ENCODE measurements around the gene NAGPA.

Gene NAGPA

DNA sequence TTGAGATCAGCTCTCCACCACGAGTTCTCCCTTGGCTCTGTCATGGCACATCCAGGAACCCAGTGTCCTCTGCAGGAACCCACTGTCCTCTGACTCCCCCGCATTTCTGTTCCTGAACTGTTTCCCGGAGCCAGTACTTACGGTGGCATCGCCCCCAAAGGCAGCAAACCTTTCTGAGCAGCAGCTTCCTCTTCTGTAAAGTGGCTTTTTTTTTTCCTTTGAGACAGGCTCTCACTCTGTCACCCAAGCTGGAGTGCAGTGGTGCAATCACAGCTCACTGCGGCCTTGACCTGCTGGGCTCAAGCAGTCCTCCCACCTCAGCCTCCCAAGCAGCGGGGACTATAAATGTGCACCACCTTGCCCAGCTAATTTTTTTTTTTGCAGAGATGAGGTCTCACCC lies 32.2 kb downstream of the NAGPA start:
- DNase-seq = no peak

DNA sequence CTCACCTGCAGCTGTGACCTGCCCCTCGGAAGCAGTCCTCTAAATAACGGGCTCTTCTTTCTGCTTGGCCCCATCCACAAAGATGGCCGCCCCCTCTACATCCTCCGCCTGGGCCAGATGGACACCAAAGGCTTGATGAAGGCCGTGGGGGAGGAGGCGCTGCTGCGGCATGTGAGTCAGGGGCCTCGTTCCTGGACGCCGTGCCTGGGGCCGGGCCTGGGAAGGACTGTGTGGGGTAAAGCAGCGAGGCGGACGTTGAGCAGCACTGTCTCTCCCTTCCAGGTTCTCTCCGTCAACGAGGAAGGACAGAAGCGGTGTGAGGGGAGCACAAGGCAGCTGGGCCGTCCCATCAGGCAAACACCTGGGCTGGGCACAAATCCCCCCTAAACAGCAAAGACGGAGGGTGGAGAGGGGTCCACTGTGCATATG lies 33.1 kb downstream of the NAGPA start:
- no peak for DNase-seq

- DNase-seq = no peak
Observed at GRCh38 chr16:4994719-4995434, 38.9 kb downstream of the NAGPA start.

DNA sequence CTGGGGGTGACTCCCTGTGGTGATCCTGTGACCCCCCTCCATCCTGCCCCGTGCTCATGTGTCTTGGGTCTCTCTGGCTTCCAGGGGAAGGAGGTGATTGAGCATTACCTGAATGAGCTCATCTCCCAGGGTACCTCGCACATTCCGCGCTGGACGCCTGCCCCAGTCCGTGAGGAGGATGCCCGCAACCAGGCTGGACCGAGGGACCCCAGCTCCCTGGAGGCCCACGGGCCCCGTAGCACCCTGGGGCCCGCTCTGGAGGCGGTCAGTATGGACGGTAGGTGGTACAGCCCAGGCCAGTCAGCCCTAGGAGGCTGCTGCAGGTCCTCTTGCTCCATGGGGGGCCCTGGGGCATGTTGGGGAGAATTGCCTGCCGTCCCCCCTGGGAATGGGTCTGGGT lies 42.0 kb downstream of the NAGPA start:
- DNase-seq = no peak

DNA sequence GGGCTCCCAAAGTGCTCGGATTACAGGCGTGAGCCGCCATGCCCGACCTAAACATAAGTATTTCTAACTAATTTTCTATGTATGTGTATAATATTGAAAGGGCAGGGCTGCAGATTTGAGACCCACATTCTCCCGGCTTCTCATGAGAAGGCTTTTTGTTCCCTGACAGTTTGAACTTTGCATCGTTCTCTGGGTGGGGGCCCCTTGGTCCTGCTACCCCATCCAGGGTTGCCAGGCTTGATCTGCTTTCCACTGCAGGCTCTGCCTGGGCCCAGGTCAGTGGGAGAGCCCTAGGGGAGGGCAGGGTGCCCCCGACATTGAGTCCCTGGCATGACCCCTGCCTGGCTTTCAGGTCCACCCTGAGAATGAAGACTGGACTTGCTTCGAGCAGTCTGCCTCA lies 43.3 kb downstream of the NAGPA start:
- DNase-seq = no peak

DNA sequence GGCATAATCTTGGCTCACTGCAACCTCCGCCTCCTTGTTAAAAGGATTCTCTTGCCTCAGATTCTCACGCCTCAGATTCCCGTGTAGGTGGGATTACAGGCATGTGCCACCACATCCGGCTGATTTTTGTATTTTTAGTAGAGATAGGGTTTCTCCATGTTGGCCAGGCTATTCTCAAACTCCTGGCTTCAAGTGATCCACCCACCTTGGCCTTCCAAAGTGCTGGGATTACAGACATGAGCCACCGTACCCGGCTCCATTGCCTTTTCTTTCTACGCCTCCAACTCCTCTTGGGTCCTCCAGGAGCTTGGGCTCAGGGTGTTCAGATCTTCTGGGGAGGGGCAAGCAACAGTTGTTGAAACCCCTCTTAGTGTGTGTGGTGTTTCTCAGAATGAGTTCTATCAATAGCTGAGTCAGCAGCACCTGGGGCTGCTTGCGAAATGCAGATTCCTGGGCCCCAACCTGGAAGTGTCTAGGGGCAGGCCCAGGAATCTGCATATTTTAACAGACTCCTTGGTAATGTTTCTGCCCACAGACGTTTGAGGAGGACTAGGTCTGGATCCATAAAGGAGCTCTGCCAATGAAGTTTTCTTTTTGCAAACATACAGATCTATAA lies 44.2 kb downstream of the NAGPA start:
- no peak for DNase-seq

DNA sequence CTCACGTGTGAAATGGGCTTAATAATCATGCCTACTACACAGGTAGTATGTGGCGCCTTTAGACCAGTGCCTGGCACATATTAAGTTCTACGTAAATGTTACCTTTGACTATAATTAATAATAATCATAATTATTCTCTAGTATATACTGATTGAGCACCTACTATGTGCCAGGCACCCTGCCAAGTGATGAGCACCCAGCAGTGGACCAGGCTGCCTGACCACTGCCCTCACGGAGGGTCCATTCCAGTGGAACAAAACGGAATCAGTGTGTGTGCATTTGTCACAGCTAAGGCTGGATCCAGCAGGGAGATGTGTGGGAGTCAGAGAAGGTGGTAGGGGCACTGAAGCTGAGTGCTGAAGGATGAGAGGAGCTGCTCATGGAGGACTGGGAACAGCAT lies 45.1 kb downstream of the NAGPA start:
- no peak for DNase-seq

- DNase-seq = no peak
Observed at GRCh38 chr16:4987580-4988374, 46.0 kb downstream of the NAGPA start.

GRCh38 chr16:4987250-4987579 lies 46.5 kb downstream of the NAGPA start:
- DNase-seq = no peak

DNA sequence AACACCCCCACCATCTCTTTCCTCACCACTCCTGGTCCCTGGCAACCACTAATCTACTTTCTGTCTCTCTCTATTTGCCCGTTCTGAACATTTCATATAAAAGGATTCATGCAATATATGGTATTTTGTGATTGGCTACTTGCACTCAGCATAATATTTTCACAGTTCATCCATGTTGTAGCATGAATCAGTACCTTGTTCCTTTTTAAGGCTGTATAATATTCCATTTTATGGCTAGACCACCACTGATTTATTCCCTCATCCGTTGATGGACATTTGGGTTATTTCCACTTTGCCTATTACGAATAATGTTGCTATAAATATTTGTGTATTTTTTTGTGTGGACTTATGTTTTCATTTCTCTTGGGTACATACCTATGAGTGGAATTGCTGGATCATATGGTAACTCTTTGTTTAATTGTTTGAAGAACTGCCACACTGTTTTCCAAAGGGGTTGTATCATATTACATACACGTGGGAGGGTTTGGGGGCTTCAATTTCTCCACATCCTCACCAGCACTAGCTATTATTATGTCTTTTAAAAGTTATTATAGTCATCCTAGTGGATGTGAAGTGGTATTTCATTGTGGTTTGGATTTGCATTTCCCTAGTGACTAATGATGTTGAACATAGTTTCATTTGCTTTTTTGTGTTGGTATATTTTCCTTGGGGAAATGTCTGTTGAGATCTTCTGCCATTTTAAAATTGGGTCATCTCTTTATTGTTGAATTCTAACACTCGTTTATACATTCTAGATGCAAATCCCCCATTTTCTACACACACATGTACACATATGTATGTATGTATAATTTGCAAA lies 49.4 kb downstream of the NAGPA start:
- DNase-seq = no peak

DNA sequence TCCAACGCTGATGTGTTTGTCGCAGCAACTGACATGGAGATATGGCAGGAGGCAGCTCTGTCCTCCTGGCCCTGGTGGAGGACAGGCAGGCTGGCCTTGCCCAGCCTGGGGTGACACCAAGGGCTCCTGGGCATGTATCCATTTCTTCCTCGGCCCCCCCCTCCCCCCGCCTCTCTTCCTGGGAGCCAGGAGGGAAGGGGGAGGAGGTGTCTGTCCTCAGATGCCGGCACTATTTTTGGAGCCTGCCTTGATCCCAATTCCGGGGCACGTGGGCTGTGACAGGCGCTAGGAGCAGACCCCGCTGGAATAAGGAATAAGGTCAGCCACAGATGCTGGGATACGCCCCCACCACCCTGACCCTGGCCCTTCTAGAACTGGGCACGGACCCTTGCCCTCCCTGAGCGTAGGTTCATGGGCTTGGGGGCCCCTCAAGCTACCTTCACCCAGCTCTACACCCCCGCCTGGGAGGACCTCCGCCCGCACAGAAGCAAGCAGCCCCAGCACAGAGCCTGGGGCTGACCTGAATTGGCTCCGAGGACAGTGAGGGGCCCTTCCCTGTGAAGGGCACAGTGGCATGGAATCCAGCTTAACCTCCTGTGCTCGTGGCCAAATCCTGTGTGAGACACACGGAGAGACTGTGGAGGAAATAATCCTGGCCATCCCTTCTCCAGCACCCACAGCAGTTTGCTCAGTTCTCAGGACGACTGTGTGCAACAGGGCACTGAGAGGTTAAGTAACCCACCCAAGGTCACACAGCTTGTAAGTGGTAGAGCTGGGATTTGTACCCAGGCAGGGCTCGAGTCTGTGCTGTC lies 51.5 kb downstream of the NAGPA start:
- DNase-seq = no peak

GRCh38 chr16:4981473-4981872 lies 52.3 kb downstream of the NAGPA start:
- DNase-seq = no peak

DNA sequence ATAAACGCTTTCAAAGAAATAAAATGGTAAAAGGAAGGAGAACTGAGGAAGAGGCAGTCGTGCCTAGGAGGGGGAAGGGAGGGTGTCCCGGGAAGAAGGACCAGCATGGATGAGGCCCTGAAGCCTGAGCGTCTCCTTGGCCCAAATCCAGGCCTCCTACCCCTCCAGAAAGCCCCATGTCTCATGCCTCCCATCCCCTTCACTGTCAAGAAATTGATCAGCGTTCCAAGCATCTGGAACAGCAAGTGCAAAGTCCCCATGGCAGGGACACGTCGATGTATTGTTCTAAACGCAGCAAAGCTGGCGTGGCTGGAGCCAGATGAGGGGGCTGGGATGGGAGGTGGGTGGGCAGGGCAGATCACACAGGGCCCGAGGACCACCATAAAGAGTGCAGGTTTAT lies 53.0 kb downstream of the NAGPA start:
- no peak for DNase-seq

GRCh38 chr16:4979736-4980660 lies 53.7 kb downstream of the NAGPA start:
- DNase-seq = no peak

DNA sequence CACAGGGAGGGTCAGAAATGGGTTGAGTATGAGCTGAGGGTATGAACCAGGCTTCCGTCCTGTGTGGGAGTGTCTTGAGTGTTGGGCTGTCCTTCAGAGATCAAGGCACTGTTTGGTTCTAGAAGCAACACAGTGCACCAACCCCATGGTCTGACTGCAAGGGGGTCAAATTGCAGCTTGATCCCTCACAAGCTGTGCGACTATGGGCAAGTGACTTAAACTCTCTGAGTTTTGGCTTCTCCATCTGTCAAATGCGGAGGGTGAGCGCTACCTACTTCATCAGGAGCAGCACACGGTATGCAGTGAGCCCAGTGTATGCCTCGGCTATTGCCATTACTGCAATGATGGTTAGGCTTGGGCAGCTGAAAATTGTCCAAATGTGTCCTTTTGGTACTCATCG lies 54.6 kb downstream of the NAGPA start:
- no peak for DNase-seq

DNA sequence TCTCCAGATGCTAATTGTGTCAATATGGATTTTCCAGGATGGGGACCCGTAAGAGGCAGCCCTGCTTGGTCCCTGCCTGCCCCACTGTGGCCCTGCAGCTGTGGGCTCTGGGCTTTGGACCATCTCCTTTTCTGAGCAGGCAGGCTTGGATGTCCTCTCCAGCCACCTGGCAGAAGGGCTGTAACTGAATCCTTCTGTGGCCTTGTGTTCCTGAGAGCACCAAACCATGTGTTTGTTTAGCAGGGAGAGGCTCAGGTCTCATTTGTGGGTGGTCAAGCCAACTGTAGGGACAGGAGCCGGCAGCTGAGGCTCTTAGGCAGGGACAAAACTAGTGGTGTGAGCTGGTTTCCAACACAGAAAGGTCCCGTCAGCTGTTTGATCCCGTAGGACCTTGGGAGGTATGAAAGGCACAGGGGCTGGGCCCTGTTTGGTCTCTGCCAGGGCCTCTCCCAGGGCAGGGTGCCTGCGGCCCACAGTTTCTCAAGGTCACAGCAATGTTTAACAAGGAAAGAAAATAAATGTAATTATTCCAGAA lies 57.1 kb downstream of the NAGPA start:
- no peak for DNase-seq

- no peak for DNase-seq
Observed at GRCh38 chr16:4976079-4976478, 57.7 kb downstream of the NAGPA start.

Measured in right hindlimb (tissue), 1 donor.